Lower leg skin (tissue), 3 donors: Measurements from ENCODE around the gene CCDC175.

Source experiments
- CTCF ChIP-seq, 3 donors: fragments of 450-650 bp; IDR thresholded peaks; one replicate each; pipeline ENCODE4 v1.5.1; 2016; ENCODE audit warnings: antibody characterized with exemption in 3 of 3, mild to moderate bottlenecking in 3 of 3, moderate library complexity in 2 of 3
- POLR2A ChIP-seq, 2 donors: fragments of 450-650 bp; IDR thresholded peaks; one replicate each; pipeline ENCODE4 v1.6.1; 2016 to 2017; ENCODE audit warnings: antibody characterized with exemption in 2 of 2, mild to moderate bottlenecking in 1 of 2, moderate library complexity in 1 of 2

- no peak for TF ChIP-seq CTCF (IDR thresholded peaks at IDR 0.05)
- no peak for TF ChIP-seq POLR2A (IDR thresholded peaks at IDR 0.05)
Measured at GRCh38 chr14:59510966-59511365, 65.6 kb downstream of the CCDC175 start.
